HG03342 (cell line): ENCODE data around the gene WWC2.
"Not testable (repeated sequence)": the region's sequence is repeated elsewhere in the genome, so short reads cannot be mapped to it uniquely, and the experiment has no call there.

Source experiments
- ATAC-seq: cut with Tn5 transposase; IDR thresholded peaks from one replicate; pipeline ENCODE4 v1.9.1; 2021; ENCODE audit warnings: mild to moderate bottlenecking, moderate library complexity; ENCODE audit not compliant: unreplicated experiment

WWC2 gene

GRCh38 chr4:183141997-183142396, 42.9 kb downstream of the WWC2 start:
- no peak for ATAC-seq

DNA sequence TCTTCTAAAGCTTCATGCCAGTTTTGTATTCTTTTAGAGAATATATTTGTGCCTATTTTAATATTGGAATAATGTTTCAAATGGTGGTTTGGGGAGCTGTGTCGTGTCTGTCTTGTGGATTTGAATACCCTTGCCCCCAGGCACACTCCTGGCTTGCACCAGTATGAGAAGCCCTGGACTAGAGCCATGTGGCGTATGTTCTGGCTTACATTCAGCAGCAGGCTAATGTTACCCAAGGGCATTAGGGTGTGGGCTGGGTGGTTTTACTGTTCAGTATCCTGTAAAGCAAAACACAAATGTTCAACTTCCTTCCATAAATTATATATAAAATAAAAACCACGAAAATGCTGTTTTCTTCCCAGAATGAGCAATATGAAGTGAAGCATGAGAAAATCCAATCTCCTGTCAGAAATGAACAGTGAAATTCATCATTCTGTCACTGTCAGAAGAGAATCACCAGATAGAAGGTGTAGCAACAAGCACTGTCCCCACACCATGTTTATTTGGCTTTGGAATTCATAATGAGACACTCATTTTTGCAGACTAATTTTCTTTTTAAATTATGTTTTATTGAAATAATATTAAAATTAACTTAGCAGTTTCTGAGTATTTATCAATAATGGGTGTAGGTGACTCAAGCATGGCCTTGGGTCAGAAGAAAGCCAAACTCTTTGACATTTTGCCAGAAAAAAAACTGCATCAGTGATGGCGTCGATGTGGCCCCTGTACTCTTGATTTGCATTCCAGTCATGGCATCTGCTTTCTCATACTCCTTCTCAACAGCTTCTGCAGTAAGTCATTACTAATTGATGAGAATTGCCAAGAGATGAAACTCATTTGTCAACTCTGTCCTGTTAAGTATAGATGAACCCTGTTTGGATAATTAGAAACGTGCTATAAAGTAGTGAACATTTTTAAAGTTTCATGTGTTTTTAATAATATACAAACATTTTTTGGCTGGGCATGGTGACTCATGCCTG, 43.8 kb downstream of the WWC2 start:
- ATAC-seq = no peak

- ATAC-seq = no peak
Measured at GRCh38 chr4:183144787-183145186, 45.7 kb downstream of the WWC2 start.

DNA sequence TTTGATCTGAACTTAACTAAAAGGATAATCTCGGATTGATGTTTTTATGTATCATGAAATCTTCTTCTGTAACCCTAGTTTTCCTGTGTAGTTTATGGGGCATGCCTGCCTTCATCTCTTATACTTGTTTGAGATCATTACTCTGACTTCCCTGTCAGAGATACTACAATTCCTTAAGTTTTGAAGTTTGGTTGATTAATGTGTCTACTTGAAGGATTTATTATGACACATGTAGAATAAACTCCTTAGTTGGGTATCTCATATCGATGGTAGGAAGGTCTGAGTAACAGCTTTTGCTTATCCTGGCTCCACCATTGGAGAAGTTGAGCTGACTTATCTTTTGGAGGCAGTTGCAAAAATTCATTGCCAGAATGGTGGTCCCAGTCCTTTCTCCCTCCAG, 46.7 kb downstream of the WWC2 start:
- ATAC-seq = no peak

- no peak for ATAC-seq
Measured at GRCh38 chr4:183146478-183146877, 47.4 kb downstream of the WWC2 start.

- ATAC-seq = no peak
Measured at GRCh38 chr4:183147196-183147595, 48.1 kb downstream of the WWC2 start.

DNA sequence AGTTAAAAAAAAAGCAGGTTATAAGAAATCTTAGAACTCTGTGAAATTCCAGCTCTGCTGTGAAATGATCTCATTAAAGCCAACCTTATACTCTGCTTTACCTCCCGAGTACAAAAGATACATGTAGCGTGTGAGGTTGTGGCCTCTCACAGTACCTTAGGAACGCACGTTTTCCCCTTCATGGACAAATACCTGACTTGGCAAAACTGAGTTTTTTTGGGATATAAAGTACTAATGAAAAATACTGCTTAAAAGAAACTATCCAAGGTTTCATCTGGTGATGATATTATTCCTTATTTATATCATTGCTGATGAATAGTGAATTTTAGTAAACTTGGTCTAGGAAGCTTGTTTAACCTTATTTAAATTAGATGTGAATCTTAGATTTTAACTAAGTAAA, 48.9 kb downstream of the WWC2 start:
- no peak for ATAC-seq

- ATAC-seq = no peak
Measured at GRCh38 chr4:183149616-183150539, 50.8 kb downstream of the WWC2 start.

DNA sequence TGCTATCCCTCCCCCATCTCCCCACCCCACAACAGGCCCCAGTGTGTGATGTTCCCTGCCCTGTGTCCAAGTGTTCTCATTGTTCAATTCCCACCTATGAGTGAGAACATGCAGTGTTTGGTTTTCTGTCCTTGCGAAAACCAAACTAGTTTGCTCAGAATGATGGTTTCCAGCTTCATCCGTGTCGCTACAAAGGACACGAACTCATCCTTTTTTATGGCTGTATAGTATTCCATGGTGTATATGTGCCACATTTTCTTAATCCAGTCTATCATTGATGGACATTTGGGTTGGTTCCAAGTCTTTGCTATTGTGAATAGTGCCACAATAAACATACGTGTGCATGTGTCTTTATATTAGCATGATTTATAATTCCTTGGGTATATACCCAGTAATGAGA, 51.6 kb downstream of the WWC2 start:
- ATAC-seq = not testable (repeated sequence)

- ATAC-seq = not testable (repeated sequence)
Measured at GRCh38 chr4:183152232-183152631, 53.2 kb downstream of the WWC2 start.

- no peak for ATAC-seq
Measured at GRCh38 chr4:183153190-183153916, 54.3 kb downstream of the WWC2 start.

- no peak for ATAC-seq
Measured at GRCh38 chr4:183154701-183155391, 55.8 kb downstream of the WWC2 start.

GRCh38 chr4:183155450-183156184, 56.6 kb downstream of the WWC2 start:
- ATAC-seq = no peak

GRCh38 chr4:183157215-183157614, 58.2 kb downstream of the WWC2 start:
- ATAC-seq = no peak

DNA sequence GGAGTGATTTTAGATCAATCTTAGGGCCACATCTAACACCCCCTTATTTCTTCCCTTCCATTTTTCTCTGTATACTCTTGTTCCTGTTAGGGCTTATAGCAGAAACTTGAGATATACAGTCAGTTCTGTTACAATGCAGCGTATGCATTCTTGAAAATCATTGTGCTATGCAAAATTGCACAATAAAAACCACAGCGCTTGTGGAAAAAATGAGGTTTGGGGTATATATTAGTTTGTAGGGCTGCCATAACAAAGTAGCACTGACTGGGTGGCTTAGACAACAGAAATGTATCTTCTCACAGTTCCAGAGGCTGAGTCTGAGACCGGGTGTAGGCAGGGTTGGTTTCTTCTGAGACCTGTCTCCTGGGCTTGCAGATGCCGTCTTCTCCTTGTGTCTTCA, 59.0 kb downstream of the WWC2 start:
- no peak for ATAC-seq

GRCh38 chr4:183161630-183162029, 62.6 kb downstream of the WWC2 start:
- no peak for ATAC-seq

DNA sequence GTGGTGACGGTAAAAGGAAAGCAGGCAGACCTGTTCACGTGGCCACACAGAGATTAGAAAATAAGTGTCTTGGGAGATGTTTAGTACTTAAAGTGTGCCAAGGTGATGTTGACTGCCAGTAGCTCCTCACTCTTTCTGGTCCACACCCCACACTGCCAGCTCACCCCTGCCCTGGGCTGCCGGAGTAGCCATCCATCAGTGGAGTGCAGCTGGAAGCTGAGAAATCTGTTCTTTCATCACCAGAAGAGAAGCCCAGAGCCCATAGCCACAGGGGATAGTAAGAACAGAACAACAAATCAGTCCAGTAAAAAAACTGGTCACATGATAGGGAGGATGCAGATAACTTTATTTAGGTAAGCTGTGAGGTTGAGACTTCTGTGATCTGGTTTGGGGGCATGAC, 64.1 kb downstream of the WWC2 start:
- no peak for ATAC-seq

DNA sequence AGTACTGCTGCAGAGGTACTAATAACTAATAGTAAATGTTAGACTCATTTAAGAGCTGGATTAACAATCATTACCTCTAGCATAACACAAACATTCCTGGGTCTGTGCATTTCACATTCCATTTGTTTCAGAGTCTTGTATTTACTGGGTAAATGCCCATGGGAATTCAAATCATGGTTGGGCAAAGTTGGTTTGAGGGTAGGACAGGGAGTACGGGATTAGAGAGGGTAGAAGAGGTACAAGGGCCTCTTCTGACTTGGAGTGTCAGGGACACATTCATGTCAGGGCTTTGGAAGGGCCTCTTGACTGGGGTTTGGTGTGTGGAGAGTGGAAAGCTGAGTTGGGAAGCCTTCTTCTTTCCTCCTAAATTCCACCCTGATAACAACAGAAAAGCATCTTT, 65.9 kb downstream of the WWC2 start:
- ATAC-seq = no peak

GRCh38 chr4:183165376-183165775, 66.3 kb downstream of the WWC2 start:
- no peak for ATAC-seq

GRCh38 chr4:183170894-183171293, 71.8 kb downstream of the WWC2 start:
- no peak for ATAC-seq
